HG02763 (cell line): ENCODE results near the gene RBPJ.
"Not testable (repeated sequence)": the region's sequence is repeated elsewhere in the genome, so short reads cannot be mapped to it uniquely, and the experiment has no call there.

Source experiments
- ATAC-seq: cut with Tn5 transposase; IDR thresholded peaks from one replicate; pipeline ENCODE4 v1.9.1; 2021; ENCODE audit warnings: mild to moderate bottlenecking, moderate library complexity; ENCODE audit not compliant: unreplicated experiment

Gene RBPJ

DNA sequence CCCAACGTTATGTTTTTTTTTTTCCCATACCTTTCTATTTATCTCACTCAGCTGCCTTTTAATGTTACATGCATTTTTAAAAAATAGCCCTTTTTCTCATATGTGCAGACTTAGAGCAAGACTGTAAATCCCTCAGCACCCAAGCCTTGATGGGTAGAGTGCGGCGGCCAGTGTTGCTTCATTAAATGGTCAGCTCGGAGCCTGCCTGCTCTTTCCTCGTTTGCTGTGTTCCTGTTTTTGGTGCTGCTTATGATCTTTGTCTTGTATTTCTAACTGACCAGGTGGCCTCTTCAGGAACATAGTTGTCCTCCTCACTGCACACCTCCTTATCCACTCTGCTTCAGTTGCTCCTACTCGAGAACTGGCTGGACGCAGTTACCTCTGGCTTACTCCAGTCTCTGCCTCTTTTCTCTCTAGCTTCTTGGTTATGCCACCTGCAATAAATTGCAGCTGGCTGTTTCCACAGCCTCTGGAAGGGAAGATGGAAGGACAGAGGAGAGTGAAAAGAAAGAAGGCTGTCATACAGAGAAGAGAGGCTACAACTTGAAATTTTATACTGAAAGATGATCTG, 10.7 kb downstream of the RBPJ start:
- ATAC-seq: no peak

DNA sequence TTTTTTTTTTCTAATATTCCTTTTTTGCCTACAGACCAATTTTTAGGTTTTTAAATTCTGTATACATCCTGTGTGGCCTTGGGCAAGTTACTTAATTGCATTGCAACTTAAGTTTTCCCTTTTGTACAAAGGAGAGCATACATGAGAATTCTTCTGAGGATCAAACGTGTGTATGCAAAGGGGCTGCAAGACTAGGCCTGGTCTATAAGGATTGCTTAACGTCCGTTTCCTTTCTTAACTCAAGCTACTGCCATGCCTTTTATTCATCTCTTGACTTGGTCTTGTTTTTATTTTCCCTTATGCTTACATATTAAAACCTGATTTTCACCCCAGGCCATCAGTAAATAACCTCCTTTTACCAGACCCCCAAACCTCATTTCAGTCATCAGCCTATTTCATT, 13.6 kb downstream of the RBPJ start:
- no peak for ATAC-seq

DNA sequence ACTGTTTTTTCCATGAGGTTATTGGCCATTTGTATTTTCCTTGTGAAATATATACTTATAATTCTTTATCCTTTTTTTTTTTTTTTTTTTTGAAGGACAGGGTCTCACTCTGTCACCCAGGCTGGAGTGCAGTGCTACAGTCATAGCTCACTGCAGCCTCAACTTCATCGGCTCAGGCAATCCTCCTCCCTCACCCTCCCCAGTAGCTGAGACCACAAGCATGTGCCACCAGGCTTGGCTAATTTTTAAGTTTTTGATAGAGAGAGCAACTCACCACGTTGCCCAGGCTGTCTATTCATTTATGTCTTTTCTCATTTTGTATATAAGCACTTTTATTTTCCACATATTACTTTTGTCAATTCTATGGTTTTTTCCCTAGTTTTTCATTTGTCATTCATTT, 16.8 kb downstream of the RBPJ start:
- no peak for ATAC-seq

DNA sequence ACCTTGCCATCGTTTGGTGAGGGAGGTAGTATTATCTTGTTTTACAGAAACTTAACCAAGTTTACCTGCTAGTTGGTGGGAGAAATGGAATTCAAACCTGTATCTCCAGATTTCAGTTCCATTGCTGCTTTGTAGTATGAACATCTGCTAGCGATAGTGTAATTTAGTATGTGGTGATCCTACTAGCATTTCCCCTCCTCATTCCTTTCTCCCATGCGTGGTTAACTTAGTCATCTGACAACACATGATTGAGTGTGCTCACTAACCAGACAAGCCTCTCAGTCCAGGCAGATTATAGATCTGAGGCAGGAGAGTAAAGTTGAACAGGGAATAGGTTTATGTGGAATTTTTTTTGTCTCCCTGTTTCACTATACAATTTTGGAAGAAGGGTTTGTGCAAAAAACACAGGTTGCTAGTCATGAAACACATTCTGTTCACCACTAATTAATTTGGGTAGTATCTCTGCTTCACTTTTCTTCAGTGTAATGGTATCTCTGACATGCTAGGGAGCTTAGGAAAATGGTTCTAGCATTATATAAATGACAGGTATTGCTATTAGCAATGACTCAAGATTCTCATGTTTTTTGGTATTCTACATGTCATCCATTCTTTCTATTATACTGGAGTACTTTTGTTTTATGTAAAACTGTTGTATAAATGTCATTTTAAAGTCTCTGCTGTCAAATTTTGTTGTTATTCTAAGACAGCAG, 21.7 kb downstream of the RBPJ start:
- ATAC-seq: no peak

DNA sequence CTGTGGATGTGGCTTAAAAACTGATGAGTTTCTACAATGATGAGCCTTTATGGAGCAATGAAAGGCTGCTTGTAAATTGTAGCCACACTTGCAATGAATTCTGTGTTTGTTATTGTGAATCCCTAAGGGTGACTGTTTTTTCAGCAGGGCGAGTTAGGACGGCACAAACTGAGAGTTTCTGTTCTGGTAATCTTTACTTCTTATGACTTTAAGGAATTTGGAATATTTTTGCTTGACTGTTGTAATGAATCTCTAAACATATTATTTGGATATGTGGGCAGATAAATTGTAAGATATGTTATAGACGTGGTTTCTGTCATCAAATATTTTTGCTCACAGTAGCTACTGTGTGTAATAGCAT, 22.2 kb downstream of the RBPJ start:
- no peak for ATAC-seq

DNA sequence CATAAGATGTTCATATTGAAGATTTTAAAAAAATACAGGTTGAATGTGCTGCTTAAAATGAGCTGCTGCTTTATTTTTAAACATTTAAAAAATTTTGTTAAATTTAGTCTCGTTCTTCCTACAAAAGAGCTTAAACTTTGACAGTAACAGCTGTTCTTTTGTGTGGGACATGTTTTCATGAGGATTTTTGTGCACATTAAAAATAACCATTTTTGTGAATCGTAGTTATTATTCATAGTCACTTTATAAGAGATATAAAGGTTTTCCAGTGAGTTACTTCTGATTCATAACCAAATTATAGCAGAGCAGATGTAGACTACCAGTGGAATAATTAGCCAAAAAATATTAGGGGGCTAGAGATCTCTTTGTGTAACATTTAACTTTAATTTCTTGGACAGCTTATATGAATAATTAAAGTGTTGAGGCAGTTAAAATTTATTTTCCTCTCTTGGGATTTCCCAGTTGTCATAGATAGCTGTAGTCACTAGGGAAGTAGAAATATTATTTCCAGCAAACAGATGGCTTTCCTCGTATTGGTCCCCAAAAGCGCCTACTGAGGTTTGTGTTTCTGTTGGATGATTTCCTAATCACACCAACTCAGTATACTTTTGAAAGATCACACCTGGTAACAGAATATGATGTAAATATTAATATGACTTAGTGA, 24.2 kb downstream of the RBPJ start:
- ATAC-seq: no peak

DNA sequence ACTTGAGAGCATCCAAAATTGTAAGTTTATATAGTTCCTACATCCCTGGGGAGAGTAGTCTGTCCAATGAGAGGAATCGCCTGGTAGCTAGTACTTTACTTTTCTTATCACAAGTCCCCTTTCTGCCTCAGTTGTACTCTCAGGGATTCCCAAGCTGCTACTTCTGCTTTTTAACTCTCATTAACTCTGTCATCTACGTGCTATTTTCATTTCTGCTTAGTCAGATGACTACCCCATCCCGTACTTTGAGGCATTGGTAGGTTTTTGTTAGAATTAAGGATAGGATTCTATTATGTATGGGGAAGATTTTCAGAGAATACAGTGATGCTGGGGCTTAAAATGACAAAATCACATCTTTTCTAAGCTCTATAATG, 24.7 kb downstream of the RBPJ start:
- ATAC-seq: no peak

DNA sequence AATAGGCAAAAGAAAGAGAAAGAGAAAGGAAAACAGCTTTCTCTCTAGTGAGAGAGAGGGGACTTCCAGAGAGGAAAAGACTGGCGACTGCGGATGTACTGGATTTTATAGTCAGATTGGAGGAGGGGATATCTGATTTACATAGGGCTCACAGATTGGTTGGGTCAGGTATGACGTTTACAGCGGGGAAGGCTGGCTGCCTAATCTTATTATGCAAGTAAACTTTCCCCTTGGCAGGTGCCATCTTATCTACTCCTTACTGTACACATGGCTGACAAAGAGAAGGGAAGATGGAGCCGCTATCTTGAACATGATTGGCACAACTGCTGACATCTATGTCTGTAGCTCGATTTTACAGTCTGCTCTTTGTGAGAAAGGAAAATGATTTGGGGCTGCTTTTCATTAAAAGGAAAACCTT, 25.4 kb downstream of the RBPJ start:
- no peak for ATAC-seq

DNA sequence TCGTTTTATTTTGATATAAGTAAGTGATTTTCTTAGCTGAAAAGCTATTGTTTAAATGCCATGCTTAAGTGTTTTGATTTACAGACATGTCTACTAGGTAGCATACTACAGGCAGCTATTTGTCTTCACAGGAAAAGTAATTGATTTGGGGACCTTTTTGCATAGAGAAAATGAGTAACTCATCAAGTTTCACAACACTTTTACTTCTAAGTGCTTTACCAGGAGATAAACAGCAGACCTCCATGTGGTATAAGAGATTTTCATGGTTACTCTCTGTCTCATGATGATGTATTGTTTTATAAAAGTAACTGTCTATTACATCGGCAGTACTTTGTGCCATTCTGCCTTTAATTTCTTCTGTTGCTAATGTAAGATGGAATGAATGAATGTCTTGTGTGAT, 28.7 kb downstream of the RBPJ start:
- ATAC-seq: no peak

DNA sequence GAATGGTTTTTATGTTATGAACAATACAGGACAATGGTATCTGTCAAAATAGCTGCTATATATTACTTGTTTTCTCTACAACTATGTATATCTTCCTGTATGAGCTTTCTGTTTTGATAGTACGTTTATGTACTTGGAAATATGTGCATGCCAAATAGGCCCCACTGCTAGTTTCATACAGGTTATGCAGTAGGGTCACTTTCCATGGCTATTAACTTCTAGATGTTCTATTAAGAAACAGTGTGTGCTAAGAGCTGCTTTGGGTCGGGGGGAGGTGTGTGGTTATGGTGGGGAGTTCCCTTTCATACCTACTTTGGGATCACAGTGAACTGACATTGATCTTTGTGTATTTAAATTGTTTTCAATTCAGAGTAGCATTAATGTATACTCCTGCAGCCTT, 30.9 kb downstream of the RBPJ start:
- ATAC-seq: no peak

DNA sequence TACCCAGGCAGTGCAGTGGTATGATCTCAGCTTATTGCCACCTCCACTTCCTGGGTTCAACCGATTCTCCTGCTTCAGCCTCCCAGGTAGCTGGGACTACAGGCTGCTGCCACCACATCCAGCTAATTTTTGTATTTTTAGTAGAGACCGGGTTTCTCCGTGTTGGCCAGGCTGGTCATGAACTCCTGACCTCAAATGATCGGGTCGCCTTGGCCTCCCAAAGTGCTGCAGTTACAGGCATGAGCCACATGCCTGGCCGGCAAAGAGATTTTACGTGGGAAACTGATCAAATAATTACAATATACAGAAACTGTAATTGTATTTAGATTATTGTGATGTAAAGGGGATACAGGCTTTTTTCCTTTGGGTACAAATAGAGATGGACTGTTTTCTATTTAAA, 33.7 kb downstream of the RBPJ start:
- no peak for ATAC-seq

DNA sequence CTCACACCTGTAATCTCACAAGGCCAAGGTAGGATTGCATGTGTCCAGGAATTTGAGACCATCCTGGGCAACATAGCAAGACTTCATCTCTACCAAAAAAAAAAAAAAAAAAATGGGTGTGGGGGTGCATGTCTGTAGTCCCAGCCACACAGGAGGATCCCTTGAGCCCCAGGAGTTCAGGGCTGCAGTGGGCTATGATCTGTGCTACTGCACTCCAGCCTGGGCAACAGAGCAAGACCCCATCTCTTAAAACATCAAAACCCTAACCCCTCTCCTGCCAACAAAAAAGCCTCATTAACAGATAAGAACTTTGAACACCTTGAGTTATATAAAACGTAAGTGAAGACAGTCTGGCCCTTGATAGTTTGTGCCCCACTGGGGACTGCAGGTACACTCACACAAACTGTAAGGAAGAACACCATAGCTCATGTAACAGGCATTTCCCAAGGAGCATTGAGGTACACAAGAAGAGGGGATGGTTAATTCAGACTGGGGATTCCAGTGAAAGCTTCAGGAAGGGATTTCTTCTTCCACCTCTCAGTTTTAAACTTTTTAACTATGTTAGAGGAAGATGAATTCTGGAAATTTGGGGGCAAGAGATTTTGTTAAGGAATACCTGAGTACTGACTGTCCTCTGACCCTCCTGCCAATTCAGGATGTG, 34.7 kb downstream of the RBPJ start:
- no peak for ATAC-seq

DNA sequence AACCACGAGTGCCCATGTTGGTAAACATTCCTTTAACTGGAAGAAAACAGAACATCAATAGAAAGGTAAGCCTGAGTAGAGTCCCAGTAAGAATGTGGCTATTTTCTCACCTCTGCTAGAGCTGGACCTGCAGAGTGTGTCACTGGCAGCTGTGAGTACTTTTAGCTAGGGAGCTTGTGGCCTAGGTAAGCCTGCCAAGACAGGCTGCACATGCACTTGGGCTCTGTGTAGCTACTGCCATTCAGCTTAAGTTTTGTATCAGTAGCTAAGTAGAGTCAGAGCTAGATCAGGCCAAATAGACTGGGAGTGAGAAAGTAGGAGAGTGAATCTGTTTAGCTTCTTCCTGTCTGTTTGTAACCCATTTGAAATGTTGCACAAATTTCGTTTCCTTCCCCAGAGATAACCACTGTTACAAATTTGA, 35.3 kb downstream of the RBPJ start:
- peak; percentile 38 for ATAC-seq

DNA sequence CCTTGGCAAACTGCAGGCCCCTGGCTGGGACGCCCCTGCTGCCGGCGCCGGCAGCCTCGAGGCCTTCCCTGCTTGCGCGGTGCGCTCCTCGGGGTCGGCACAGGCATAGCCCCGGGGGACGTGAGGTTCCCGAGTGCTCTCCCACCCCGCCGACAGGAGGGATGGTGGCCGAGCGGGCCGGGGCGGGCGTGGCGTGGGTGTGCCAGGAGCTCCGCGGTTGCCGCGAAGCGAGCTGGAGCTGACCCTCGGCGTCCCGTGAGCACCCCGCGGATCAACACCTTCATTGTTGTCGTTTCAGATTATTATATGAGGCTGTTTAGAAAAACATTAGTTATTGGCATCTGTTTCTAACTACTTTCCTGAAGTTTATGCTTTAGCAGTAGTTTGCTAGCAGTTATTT, 38.7 kb downstream of the RBPJ start:
- ATAC-seq: not testable (repeated sequence)

DNA sequence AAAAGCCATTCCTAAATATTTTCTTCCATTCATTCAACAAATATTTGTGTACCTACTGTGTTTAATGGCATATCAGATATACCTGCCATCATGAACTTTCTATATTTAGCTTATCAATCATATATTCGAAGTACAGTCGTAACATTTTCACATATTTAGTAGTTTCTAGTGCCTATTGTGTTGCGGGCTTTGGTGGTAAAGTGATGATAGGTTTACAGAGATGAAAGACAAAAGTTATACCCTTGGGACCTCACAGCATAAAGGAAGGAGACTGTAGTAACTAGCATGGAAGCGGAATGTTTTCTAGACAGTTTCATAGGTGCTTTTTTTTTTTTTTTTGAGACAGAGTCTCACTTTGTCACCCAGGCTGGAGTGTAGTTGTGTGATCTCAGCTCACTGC, 39.5 kb downstream of the RBPJ start:
- no peak for ATAC-seq

DNA sequence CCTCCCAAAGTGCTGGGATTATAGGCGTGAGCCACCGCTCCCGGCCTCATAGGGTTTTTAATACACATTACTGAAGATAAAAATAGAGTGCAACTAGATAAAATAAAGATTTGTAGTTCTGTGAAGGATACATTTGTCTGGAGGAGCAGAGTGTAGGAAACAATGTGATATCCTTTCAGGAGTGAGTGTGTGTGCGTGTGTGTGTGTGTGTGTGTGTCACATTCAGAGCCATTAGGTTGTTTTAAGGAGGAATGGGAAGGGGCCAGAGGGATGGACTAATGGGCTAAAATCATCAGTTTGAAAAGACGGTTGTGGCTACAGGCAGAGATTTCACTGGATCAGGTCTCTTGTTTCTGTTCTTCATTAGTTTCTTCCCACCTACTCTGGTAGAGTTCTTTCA, 40.0 kb downstream of the RBPJ start:
- ATAC-seq: no peak

DNA sequence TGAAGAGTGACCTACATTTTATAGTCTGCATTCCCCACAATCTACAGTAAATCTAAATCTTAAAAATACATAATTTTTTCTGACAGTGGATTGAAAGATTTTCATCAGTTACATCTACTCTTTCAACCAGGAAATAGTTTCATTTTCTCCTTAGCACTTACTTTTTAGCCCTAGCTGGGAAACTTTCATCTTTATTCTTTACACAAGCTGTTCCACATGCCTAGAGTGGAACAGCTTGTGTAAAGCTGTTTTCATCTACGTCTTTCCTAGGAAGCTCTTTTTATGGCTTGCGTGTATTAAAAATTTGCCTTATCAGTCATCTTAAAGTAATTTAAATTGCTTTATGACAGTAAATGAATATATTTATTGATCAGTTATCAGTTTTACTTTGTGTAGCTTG, 40.5 kb downstream of the RBPJ start:
- no peak for ATAC-seq

DNA sequence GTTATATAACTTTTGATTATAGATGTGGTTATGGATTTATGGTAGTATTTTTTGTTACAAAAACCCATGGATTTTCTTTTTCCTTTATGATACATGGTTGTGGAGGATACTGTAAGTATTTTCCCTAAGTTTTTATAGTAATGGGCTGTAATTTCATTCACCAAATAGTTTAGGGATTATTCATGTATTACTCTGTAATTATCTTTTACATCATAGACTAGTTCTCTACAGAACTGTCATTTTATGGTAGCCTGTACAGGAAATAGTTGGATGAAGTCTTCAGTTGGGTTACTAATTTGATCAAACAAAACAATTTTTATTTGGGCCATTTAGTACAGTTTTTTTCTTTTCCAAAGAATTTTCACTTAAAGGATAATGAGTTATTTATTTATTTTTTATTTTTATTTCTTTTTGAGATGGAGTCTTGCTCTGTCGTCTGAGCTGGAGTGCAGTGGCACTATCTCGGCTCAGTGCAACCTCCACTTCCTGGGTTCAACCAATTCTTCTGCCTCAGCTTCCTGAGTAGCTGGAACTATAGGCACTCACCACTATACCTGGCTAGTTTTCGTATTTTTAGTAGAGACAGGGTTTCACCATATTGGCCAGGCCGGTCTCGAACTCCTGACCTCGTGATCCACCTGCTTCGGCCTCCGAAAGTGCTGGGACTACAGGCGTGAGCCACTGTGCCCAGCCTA, 42.1 kb downstream of the RBPJ start:
- no peak for ATAC-seq

DNA sequence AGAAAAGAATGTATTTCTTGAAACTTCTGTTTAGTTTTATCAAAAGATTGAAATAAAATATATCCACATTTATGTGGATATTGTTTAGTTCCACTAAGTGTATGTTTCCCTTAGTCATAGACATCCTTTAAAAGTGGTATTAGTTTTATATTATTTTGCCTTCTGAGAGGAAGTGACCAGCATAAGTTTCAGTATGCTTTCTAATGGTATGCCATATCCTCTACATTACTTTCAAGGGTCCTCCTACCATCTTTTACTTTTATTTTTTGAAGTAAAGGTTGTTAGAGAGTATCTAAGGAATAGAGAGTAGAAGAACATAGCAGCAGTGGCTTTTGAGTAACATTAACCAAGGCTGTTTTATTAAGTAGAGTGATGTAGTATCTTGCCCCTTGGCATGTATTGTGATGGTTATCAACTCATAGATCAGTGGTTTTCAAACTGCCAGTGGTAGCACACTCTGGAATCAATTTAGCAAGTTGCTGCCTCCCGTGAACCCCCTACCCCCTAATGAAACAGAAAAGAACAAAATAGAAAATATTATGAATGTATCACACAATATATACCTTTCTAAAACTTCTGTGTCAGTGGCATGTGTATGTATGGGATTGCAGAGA, 44.8 kb downstream of the RBPJ start:
- no peak for ATAC-seq

DNA sequence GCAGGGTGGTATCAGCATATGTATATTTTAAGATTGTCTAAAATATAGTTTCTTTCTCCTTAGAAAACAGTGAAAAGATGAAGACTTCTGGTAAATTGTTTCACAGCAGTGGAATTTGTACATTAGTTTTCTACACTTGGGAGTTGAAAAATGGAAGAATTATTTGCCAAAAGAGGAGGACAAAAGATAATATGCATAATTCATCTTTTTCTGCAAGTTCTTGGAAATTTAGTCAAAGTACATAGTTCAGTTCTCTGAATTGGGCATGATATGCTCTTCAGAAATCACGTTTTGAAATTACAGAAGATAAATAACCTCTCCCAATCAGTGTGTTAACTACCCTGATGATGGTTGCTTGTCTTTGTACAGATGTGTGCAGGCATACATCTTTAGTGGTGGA, 47.0 kb downstream of the RBPJ start:
- no peak for ATAC-seq

DNA sequence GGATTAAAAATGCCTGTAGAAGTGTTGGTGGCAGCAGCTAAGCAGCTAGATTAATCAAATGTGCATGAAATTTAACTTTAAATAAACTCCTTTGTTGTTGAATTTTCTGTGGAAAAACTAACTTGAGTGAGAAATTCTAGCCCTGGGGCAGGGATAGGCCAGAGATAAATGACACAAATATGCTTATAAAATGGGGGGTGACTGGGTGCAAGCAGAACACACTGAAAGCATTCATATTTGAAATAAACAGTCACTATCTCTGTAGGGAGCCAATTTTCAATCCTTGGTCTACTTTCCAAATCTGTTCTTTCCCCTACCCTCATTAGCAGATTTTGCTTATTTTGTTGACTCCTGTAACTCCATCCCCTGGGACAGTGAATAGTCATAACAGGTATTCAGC, 47.9 kb downstream of the RBPJ start:
- ATAC-seq: no peak
